Activated CD4-positive, alpha-beta T cell treated with anti-CD3 and anti-CD28 coated beads, Interleukin-2, amount 10 ng/mL, durations not matched to agents 7 days and 5 days (primary cell): Measurements from ENCODE around the gene FARS2. TPM values are rescaled to one million over a fixed set of nuclear protein-coding genes. Genes with fewer than 3 reads are reported as not detected.

ENCODE experiments used
- CTCF ChIA-PET: fragments of 350-600 bp; sonication (Branson Sonifier 250); formaldehyde crosslinking; loops from one replicate; lab custom pipeline; 2021; ENCODE audit warnings: antibody characterized with exemption; lab: Charles Lee
- POLR2A ChIA-PET: fragments of 350-600 bp; sonication (Branson Sonifier 250); formaldehyde crosslinking; loops from one replicate; lab custom pipeline; 2021; ENCODE audit warnings: antibody characterized with exemption; lab: Charles Lee
- DNase-seq: peaks from one replicate; pipeline ENCODE4 v3.0.0-alpha.2; 2020
- H3K27ac Mint-ChIP-seq: one replicate; pipeline ENCODE4 v1.8.0; 2021; ENCODE audit warnings: mild to moderate bottlenecking, moderate library complexity, mixed read lengths
- H3K27me3 Mint-ChIP-seq: one replicate; pipeline ENCODE4 v1.8.0; 2021; ENCODE audit warnings: mixed read lengths
- H3K36me3 Mint-ChIP-seq: one replicate; pipeline ENCODE4 v1.8.0; 2021; ENCODE audit warnings: low read depth, mixed read lengths
- H3K4me1 Mint-ChIP-seq: one replicate; pipeline ENCODE4 v1.8.0; 2021; ENCODE audit warnings: mixed read lengths
- H3K4me3 Mint-ChIP-seq: one replicate; pipeline ENCODE4 v1.8.0; 2021; ENCODE audit warnings: mild to moderate bottlenecking, moderate library complexity, mixed read lengths
- H3K9me3 Mint-ChIP-seq: one replicate; pipeline ENCODE4 v1.8.0; 2021; ENCODE audit warnings: mixed read lengths
- total RNA-seq, 2 experiments: library from RNA; stranded (reverse); gene quantifications; one replicate each; pipeline ENCODE4 v1.2.3, GENCODE V29; 2021

The FARS2 gene
- total RNA-seq, 2 experiments from 2014 or later = 17.2 to 17.5 TPM

- H3K27ac Mint-ChIP-seq = no peak overlapping the region
These were observed 210.5 kb downstream of the FARS2 start for GRCh38 chr6:5471637-5472398.

GRCh38 chr6:5472571-5472970 is 211.3 kb downstream of the FARS2 start:
- Mint-ChIP-seq H3K27me3 (no peaks in the 10 kb centered on the region), H3K9me3 (no peaks in the 10 kb centered on the region), H3K4me1 (no peaks in the 10 kb centered on the region), H3K27ac (no peak overlapping the region), H3K36me3 (no peaks in the 10 kb centered on the region), H3K4me3 (no peak overlapping the region)
- ChIA-PET CTCF (interaction anchor here (1.2 kb wide), 1 partner anchor 149 kb away, joined by 3 read pairs; no protein-coding TSS in a partner anchor), POLR2A (no interaction called here)
- no peak for DNase-seq

More at GRCh38 chr6:5471637-5472398, 210.5 kb downstream of the FARS2 start:
- POLR2A ChIA-PET = no interaction called here
- CTCF ChIA-PET = interaction anchor here (0.6 to 1.8 kb wide), 16 partner anchors 12 to 660 kb away, joined by 3 to 9 read pairs (median 4); no protein-coding TSS in a partner anchor
- H3K4me3 Mint-ChIP-seq = no peak overlapping the region
- no peaks in the 10 kb centered on the region for H3K36me3 Mint-ChIP-seq
- H3K27me3 Mint-ChIP-seq = no peaks in the 10 kb centered on the region
- DNase-seq = no peak
- H3K4me1 Mint-ChIP-seq = no peaks in the 10 kb centered on the region
- no peaks in the 10 kb centered on the region for H3K9me3 Mint-ChIP-seq

GRCh38 chr6:5475779-5476178 is 214.5 kb downstream of the FARS2 start:
- DNase-seq = no peak
- ChIA-PET CTCF (no interaction called here), POLR2A (no interaction called here)
- Mint-ChIP-seq H3K4me3 (no peak overlapping the region), H3K27me3 (no peaks in the 10 kb centered on the region), H3K27ac (no peak overlapping the region), H3K4me1 (no peaks in the 10 kb centered on the region), H3K9me3 (no peaks in the 10 kb centered on the region), H3K36me3 (no peaks in the 10 kb centered on the region)

- Mint-ChIP-seq H3K36me3 (no peaks in the 10 kb centered on the region), H3K27me3 (no peaks in the 10 kb centered on the region), H3K9me3 (no peaks in the 10 kb centered on the region), H3K4me3 (no peak overlapping the region), H3K27ac (no peak overlapping the region), H3K4me1 (no peaks in the 10 kb centered on the region)
- POLR2A ChIA-PET = no interaction called here
- no peak for DNase-seq
- CTCF ChIA-PET = no interaction called here
These were observed 217.1 kb downstream of the FARS2 start for GRCh38 chr6:5478380-5478779.

GRCh38 chr6:5481033-5481432 is 219.7 kb downstream of the FARS2 start:
- H3K27ac Mint-ChIP-seq = no peak overlapping the region
- ChIA-PET POLR2A (no interaction called here), CTCF (interaction anchor here (1.2 kb wide), 1 partner anchor 42 kb away, joined by 3 read pairs; no protein-coding TSS in a partner anchor)
- no peak for DNase-seq
- H3K36me3 Mint-ChIP-seq = no peaks in the 10 kb centered on the region
- no peaks in the 10 kb centered on the region for H3K27me3 Mint-ChIP-seq
- H3K9me3 Mint-ChIP-seq = no peaks in the 10 kb centered on the region
- H3K4me1 Mint-ChIP-seq = no peaks in the 10 kb centered on the region
- H3K4me3 Mint-ChIP-seq = no peak overlapping the region

- CTCF ChIA-PET = interaction anchor here (1.2 kb wide), 1 partner anchor 41 kb away, joined by 3 read pairs; no protein-coding TSS in a partner anchor
- H3K36me3 Mint-ChIP-seq = peaks cover under 1% of the 10 kb centered on the region
- no peaks in the 10 kb centered on the region for H3K27me3 Mint-ChIP-seq
- POLR2A ChIA-PET = no interaction called here
- no peak overlapping the region for H3K4me3 Mint-ChIP-seq
- no peaks in the 10 kb centered on the region for H3K9me3 Mint-ChIP-seq
- DNase-seq = no peak
- peaks cover 5% of the 10 kb centered on the region for H3K4me1 Mint-ChIP-seq
- no peak overlapping the region for H3K27ac Mint-ChIP-seq
These were observed 220.4 kb downstream of the FARS2 start for GRCh38 chr6:5481750-5482149.

- no peak overlapping the region for H3K27ac Mint-ChIP-seq
- no peaks in the 10 kb centered on the region for H3K27me3 Mint-ChIP-seq
- POLR2A ChIA-PET = no interaction called here
- H3K4me1 Mint-ChIP-seq = peaks cover 5% of the 10 kb centered on the region
- H3K36me3 Mint-ChIP-seq = peaks cover 5% of the 10 kb centered on the region
- CTCF ChIA-PET = interaction anchor here (1.7 kb wide), 1 partner anchor 11 kb away, joined by 9 read pairs; no protein-coding TSS in a partner anchor
- H3K9me3 Mint-ChIP-seq = no peaks in the 10 kb centered on the region
- DNase-seq = no peak
- H3K4me3 Mint-ChIP-seq = no peak overlapping the region
These were observed 221.3 kb downstream of the FARS2 start for GRCh38 chr6:5482619-5483018.

- no peak overlapping the region for H3K27ac Mint-ChIP-seq
- H3K36me3 Mint-ChIP-seq = peaks cover 7% of the 10 kb centered on the region
- H3K27me3 Mint-ChIP-seq = no peaks in the 10 kb centered on the region
- ChIA-PET POLR2A (no interaction called here), CTCF (interaction anchor here (0.8 to 0.9 kb wide), 2 partner anchors 13 to 388 kb away, joined by 3 read pairs; no protein-coding TSS in a partner anchor)
- no peak for DNase-seq
- H3K4me3 Mint-ChIP-seq = no peak overlapping the region
- H3K4me1 Mint-ChIP-seq = peaks cover 5% of the 10 kb centered on the region
- no peaks in the 10 kb centered on the region for H3K9me3 Mint-ChIP-seq
These were observed 223.4 kb downstream of the FARS2 start for GRCh38 chr6:5484692-5485091.

- no peak overlapping the region for H3K4me3 Mint-ChIP-seq
- no peaks in the 10 kb centered on the region for H3K27me3 Mint-ChIP-seq
- peak overlapping the region; percentile 55 for H3K27ac Mint-ChIP-seq
- no peak for DNase-seq
- CTCF ChIA-PET = interaction anchor here (0.7 to 1.7 kb wide), 4 partner anchors 10 to 46 kb away, joined by 3 to 7 read pairs (median 4); no protein-coding TSS in a partner anchor
- POLR2A ChIA-PET = no interaction called here
- H3K36me3 Mint-ChIP-seq = peaks cover 9% of the 10 kb centered on the region
- H3K4me1 Mint-ChIP-seq = peaks cover 5% of the 10 kb centered on the region
- no peaks in the 10 kb centered on the region for H3K9me3 Mint-ChIP-seq
These were observed 224.9 kb downstream of the FARS2 start for GRCh38 chr6:5486214-5486613.

- POLR2A ChIA-PET = no interaction called here
- H3K27ac Mint-ChIP-seq = no peak overlapping the region
- CTCF ChIA-PET = interaction anchor here (0.5 to 1.7 kb wide), 3 partner anchors 16 to 190 kb away, joined by 3 to 4 read pairs (median 4); no protein-coding TSS in a partner anchor
These were observed 229.3 kb downstream of the FARS2 start for GRCh38 chr6:5490501-5491069.

GRCh38 chr6:5492356-5492755 is 231.0 kb downstream of the FARS2 start:
- POLR2A ChIA-PET = no interaction called here
- CTCF ChIA-PET = no interaction called here
- Mint-ChIP-seq H3K27me3 (no peaks in the 10 kb centered on the region), H3K36me3 (peaks cover 9% of the 10 kb centered on the region), H3K27ac (no peak overlapping the region), H3K9me3 (no peaks in the 10 kb centered on the region), H3K4me1 (no peaks in the 10 kb centered on the region), H3K4me3 (no peak overlapping the region)
- DNase-seq = no peak

More at GRCh38 chr6:5490501-5491069, 229.3 kb downstream of the FARS2 start:
- no peak for DNase-seq
- H3K36me3 Mint-ChIP-seq = peaks cover 13% of the 10 kb centered on the region
- H3K4me1 Mint-ChIP-seq = peaks cover 5% of the 10 kb centered on the region
- H3K9me3 Mint-ChIP-seq = no peaks in the 10 kb centered on the region
- no peak overlapping the region for H3K4me3 Mint-ChIP-seq
- no peaks in the 10 kb centered on the region for H3K27me3 Mint-ChIP-seq

- Mint-ChIP-seq H3K27ac (no peak overlapping the region), H3K27me3 (no peaks in the 10 kb centered on the region), H3K9me3 (no peaks in the 10 kb centered on the region), H3K4me3 (no peak overlapping the region), H3K4me1 (peaks cover 2% of the 10 kb centered on the region), H3K36me3 (peaks cover 6% of the 10 kb centered on the region)
- ChIA-PET POLR2A (no interaction called here), CTCF (interaction anchor here (0.6 kb wide), 1 partner anchor 75 kb away, joined by 4 read pairs; no protein-coding TSS in a partner anchor)
- DNase-seq = no peak
These were observed 232.5 kb downstream of the FARS2 start for GRCh38 chr6:5493806-5494205.
